Fibroblast of the aortic adventitia (primary cell): Measurements from ENCODE around the gene CLIP3. TPM values are rescaled to one million over a fixed set of nuclear protein-coding genes. Genes with fewer than 3 reads are reported as not detected.

Source experiments
- DNase-seq: peaks from one replicate; pipeline ENCODE4 v3.0.0-alpha.2; 2010; ENCODE audit warnings: low read depth
- H3K4me3 ChIP-seq: 2 replicates; pipeline ENCODE4 v1.5.1; 2011; ENCODE audit warnings: low read depth, mild to moderate bottlenecking, control low read depth, low read length, moderate library complexity
- CTCF ChIP-seq: IDR thresholded peaks from 2 replicates; pipeline ENCODE4 v1.5.1; 2011; ENCODE audit warnings: mild to moderate bottlenecking, low read length, control low read depth, inconsistent platforms; ENCODE audit not compliant: insufficient read depth
- total RNA-seq: library from RNA; depleted of rRNA; stranded (reverse); fragments of >200 nt; gene quantifications from 2 replicates; pipeline ENCODE4 v1.2.3, GENCODE V29; 2012; ENCODE audit warnings: low replicate concordance

Gene CLIP3
- total RNA-seq, 1 donor = 7.4 TPM

DNA sequence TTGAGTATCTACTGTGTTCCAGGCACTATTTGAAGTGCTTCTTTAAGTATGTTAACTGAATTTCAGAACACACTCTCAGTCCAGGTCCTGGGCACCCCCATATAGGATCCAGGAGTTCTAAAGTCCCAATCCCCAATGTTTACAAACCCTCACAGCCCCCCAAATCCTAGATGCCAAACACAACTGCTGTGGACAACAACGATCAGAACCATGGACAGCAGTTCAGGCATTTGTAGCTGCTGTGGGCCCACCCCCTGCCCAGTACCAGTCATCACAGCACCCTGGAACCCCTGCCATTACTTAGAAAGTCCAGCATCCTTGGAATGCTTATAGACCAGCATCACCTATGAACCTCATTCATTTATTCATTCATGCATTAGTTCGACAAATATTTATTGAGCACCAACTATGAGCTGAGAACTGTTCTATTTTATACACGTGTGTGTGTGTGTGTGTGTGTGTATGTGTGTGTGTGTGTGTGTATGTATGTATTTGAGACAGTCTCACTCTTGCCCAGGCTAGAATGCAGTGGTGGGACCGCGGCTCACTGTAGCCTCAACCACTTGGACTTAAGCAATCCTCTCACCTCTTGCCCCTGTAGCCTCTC lies 57.0 kb downstream of the CLIP3 start:
- peak; percentile 27 for DNase-seq
- no peak for TF ChIP-seq CTCF
- H3K4me3 ChIP-seq = no peak overlapping the region

DNA sequence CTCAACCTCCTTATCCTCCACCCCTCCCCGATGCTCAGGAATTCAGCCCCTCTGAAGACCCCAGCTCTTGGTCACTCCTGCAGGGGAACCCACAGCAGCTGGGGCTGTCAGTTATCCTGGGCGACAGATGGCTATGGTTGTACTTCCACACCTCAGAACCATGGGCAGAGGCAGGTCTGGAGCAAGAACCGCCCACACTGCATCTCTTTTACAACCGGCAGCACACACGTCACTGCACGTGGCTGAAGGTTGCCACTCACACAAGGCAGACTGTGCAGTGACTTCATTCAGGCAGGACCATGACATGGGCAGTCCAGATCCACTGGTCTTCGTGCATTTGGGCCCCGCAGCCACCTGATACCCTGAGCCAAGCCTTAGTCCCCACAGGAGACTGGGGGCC lies 59.2 kb downstream of the CLIP3 start:
- DNase-seq = no peak
- TF ChIP-seq CTCF = no peak
- H3K4me3 ChIP-seq = no peak overlapping the region

DNA sequence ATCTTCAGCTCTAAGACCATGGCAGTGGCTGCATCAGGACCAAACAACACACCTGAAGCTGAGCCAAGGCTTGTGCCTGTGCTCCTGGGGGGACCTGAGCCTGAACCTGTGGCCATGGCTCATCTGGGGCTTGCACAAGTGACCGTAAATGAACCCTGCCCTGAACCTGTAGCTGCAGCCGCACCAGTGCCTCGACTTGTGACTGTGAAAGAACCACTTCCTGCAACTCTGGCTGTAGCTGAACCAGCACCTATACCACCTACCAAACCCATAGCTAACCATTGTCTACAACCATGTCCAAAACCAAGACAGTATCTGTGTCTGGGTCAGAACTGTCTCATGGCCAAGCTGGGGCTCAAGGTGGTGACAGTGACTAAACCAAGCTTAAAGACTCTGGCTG lies 65.9 kb downstream of the CLIP3 start:
- TF ChIP-seq CTCF = no peak
- no peak overlapping the region for H3K4me3 ChIP-seq

More for the DNA sequence above, 65.9 kb downstream of the CLIP3 start:
- DNase-seq = no peak

Other genes with a start within 250 kb of the CLIP3 start
- not detected in 2 replicates for gene PRODH2, start 220.0 kb downstream of the CLIP3 start, total RNA-seq
- gene NPHS1, start 180.4 kb downstream of the CLIP3 start, total RNA-seq = not detected in 2 replicates
- gene KIRREL2, start 176.0 kb downstream of the CLIP3 start, total RNA-seq = 0.25 TPM in 1 of 2 replicates, not detected in the other
- 4.1 and 8.6 TPM in 2 replicates for gene APLP1, start 164.3 kb downstream of the CLIP3 start, total RNA-seq
- gene NFKBID, start 132.3 kb downstream of the CLIP3 start, total RNA-seq = 2.5 and 3.7 TPM in 2 replicates
- gene HCST, start 130.3 kb downstream of the CLIP3 start, total RNA-seq = 0.81 and 2.7 TPM in 2 replicates
- not detected in 2 replicates for gene TYROBP, start 124.6 kb downstream of the CLIP3 start, total RNA-seq
- 5.9 and 9.3 TPM in 2 replicates for gene LRFN3, start 96.5 kb downstream of the CLIP3 start, total RNA-seq
- gene SDHAF1, start 37.7 kb downstream of the CLIP3 start, total RNA-seq = 12.7 and 38.7 TPM in 2 replicates
- not detected in 2 replicates for gene SYNE4, start 24.1 kb downstream of the CLIP3 start, total RNA-seq
- 14.2 and 15.5 TPM in 2 replicates for gene ALKBH6, start 18.7 kb downstream of the CLIP3 start, total RNA-seq
- 2.5 and 4.1 TPM in 2 replicates for gene THAP8, start 21.4 kb upstream of the CLIP3 start, total RNA-seq
- gene WDR62, start 22.0 kb upstream of the CLIP3 start, total RNA-seq = 0.25 and 10.1 TPM in 2 replicates
- not detected in 2 replicates for gene OVOL3, start 78.3 kb upstream of the CLIP3 start, total RNA-seq
- 33.2 and 37.9 TPM in 2 replicates for gene POLR2I, start 82.0 kb upstream of the CLIP3 start, total RNA-seq
- gene TBCB, start 82.6 kb upstream of the CLIP3 start, total RNA-seq = 83.6 and 164 TPM in 2 replicates
- 55.1 and 398 TPM in 2 replicates for gene CAPNS1, start 107.2 kb upstream of the CLIP3 start, total RNA-seq
- 5.4 and 17.0 TPM in 2 replicates for gene COX7A1, start 119.6 kb upstream of the CLIP3 start, total RNA-seq
- 7.0 and 7.6 TPM in 2 replicates for gene ZNF565, start 181.8 kb upstream of the CLIP3 start, total RNA-seq
- gene ZNF146, start 182.2 kb upstream of the CLIP3 start, total RNA-seq = 107 and 130 TPM in 2 replicates